Superior temporal gyrus (tissue), 1 donor: ENCODE data around the gene MCRIP1.

Experiments used
- DNase-seq: peaks from one replicate; pipeline ENCODE4 v3.0.0-alpha.2; 2016; ENCODE audit errors: extremely low spot score

Gene MCRIP1

GRCh38 chr17:81819708-81820107 lies 13.4 kb downstream of the MCRIP1 start:
- DNase-seq = no peak

- no peak for DNase-seq
Measured at GRCh38 chr17:81817758-81818147, 15.3 kb downstream of the MCRIP1 start.

GRCh38 chr17:81815646-81815986 lies 17.5 kb downstream of the MCRIP1 start:
- no peak for DNase-seq

GRCh38 chr17:81814748-81815645 lies 18.1 kb downstream of the MCRIP1 start:
- DNase-seq = no peak

- DNase-seq = no peak
Measured at GRCh38 chr17:81813861-81814683, 19.0 kb downstream of the MCRIP1 start.

- DNase-seq = no peak
Measured at GRCh38 chr17:81813371-81813684, 19.8 kb downstream of the MCRIP1 start.

- DNase-seq = no peak
Measured at GRCh38 chr17:81812571-81813370, 20.3 kb downstream of the MCRIP1 start.

- DNase-seq = no peak
Measured at GRCh38 chr17:81811705-81812570, 21.2 kb downstream of the MCRIP1 start.

- DNase-seq = no peak
Measured at GRCh38 chr17:81810892-81811704, 22.0 kb downstream of the MCRIP1 start.

- no peak for DNase-seq
Measured at GRCh38 chr17:81810476-81810875, 22.6 kb downstream of the MCRIP1 start.

- DNase-seq = no peak
Measured at GRCh38 chr17:81809556-81809998, 23.5 kb downstream of the MCRIP1 start.

- DNase-seq = no peak
Measured at GRCh38 chr17:81808778-81809555, 24.1 kb downstream of the MCRIP1 start.

- no peak for DNase-seq
Measured at GRCh38 chr17:81807839-81808238, 25.3 kb downstream of the MCRIP1 start.

GRCh38 chr17:81807210-81807719 lies 25.8 kb downstream of the MCRIP1 start:
- DNase-seq = no peak

- DNase-seq = no peak
Measured at GRCh38 chr17:81806461-81807209, 26.5 kb downstream of the MCRIP1 start.

GRCh38 chr17:81805707-81806460 lies 27.2 kb downstream of the MCRIP1 start:
- no peak for DNase-seq

- DNase-seq = no peak
Measured at GRCh38 chr17:81804559-81805399, 28.3 kb downstream of the MCRIP1 start.
